Left ventricle myocardium inferior (tissue), 1 donor: ENCODE measurements around the gene RNF39. TPM values are rescaled to one million over a fixed set of nuclear protein-coding genes. Genes with fewer than 3 reads are reported as not detected.

Experiments used
- DNase-seq: peaks from one replicate; pipeline ENCODE4 v3.0.0-alpha.2; 2020
- H3K27ac ChIP-seq: fragments of 200-600 bp; replicated peaks from 2 replicates; pipeline ENCODE4 v1.8.0; 2021
- H3K27me3 ChIP-seq: fragments of 200-600 bp; 2 replicates; pipeline ENCODE4 v1.8.0; 2021; ENCODE audit warnings: low read depth
- H3K36me3 ChIP-seq: fragments of 200-600 bp; 2 replicates; pipeline ENCODE4 v1.8.0; 2021
- H3K4me1 ChIP-seq: fragments of 200-600 bp; 2 replicates; pipeline ENCODE4 v1.8.0; 2021
- H3K4me3 ChIP-seq: fragments of 200-600 bp; 2 replicates; pipeline ENCODE4 v1.8.0; 2021; ENCODE audit warnings: mild to moderate bottlenecking, moderate library complexity
- H3K9me3 ChIP-seq: fragments of 200-600 bp; replicated peaks from 2 replicates; pipeline ENCODE4 v1.8.0; 2021
- CTCF ChIP-seq: fragments of 200-600 bp; IDR thresholded peaks from 2 replicates; pipeline ENCODE4 v1.8.0; 2021; ENCODE audit warnings: antibody characterized with exemption, mild to moderate bottlenecking, borderline replicate concordance
- intact Hi-C: fragments of 100-400 bp; cut with micrococcal nuclease; formaldehyde crosslinking; loops from one replicate; pipeline ENCODE4 v1.11.0; 2022
- total RNA-seq: library from RNA; stranded (reverse); fragmentation: NEBNext Ultra II Directional; extraction: Animal tissue kit (Norgen Biotek cat#: 25700); gene quantifications from one replicate; pipeline ENCODE4 v1.2.1, GENCODE V29; 2021
- donor health status: DM: no; HTN: yes; CAD: no; lungs with severe emphysema.

RNF39 gene
- total RNA-seq, 1 donor from 2014 or later, result not detected

DNA sequence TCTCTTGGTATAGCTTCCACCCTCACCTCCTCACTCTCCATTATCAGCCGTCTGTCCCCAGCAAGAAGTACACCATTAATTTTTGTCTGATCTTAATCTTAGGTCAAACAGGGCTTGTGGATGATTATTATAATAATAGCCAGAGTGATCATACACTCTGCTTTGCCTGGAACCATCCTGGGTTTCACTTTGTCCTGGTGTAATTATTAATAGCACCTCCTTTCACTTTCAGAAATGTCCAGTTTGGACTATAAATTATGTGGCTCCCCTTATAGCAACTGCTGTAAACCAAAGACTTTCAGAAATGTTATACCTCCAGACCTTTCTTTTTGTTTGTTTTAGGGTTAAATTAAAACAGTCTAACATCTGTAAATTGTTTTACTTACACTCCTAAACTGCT is 38.3 kb upstream of the RNF39 start:
- H3K4me3 ChIP-seq, result no peak overlapping the region
- no peaks in the 10 kb centered on the region for H3K36me3 ChIP-seq
- H3K27ac ChIP-seq, result no peak overlapping the region
- intact Hi-C loops, result no loop called here
- no peaks in the 10 kb centered on the region for H3K4me1 ChIP-seq
- no peaks in the 10 kb centered on the region for H3K9me3 ChIP-seq
- H3K27me3 ChIP-seq, result peaks cover 91% of the 10 kb centered on the region
- no peak for DNase-seq
- no peak for TF ChIP-seq CTCF

DNA sequence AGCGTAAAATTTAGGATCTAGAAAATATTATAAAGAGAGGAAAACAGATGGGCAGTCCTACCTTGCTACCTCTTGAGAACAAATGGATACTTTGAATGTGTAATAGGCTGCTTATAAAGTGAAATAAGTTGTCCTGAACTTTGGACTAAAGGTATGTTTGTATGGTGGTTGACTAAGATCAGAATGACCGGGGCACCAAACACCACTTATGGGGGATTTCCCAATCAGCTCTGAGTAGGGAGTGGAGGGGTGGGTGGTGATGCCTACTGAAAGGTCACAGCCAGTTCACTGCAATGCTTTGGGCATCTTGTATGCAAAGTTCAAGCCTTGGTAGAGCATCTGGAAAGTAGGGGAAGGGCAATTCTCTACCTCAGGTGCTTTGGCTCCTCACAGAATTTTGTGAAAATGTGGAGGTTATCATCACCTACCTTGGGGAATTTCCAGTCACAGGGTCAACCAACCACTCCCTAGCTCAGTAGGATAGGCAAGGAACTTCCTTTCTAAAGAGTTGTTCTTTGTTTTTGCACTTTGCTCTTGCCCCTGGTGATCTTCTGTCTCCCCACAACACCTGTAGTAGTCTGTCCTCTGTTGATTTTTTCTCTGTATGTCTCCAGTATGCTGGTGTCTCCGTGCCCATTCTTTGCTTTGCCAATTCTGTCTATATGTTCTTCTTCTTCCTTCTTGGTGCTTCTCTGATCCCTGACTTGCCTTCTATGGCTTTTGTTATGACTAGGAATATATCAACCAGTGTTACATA is 37.6 kb upstream of the RNF39 start, which contains the start of gene TRIM31:
Gene TRIM31, minus strand, starts transcription at position 88 of the 757 bp plus-strand sequence. CDS start 285 bp downstream, outside the sequence.
- intact Hi-C loops, result no loop called here
- Histone ChIP-seq H3K4me3 (no peak within 1 kb of the TSS), H3K4me1 (no peaks in the 10 kb centered on the region), H3K9me3 (no peaks in the 10 kb centered on the region), H3K27ac (no peak within 1 kb of the TSS), H3K36me3 (no peaks in the 10 kb centered on the region), H3K27me3 (peaks cover 98% of the 10 kb centered on the region)
- no peak for TF ChIP-seq CTCF
- no peak for DNase-seq

GRCh38 chr6:30112402-30112994 is 36.9 kb upstream of the RNF39 start:
- no peaks in the 10 kb centered on the region for H3K4me1 ChIP-seq
- H3K27ac ChIP-seq, result no peak overlapping the region
- no peak overlapping the region for H3K4me3 ChIP-seq
- H3K27me3 ChIP-seq, result peaks cover 98% of the 10 kb centered on the region
- DNase-seq, result no peak
- H3K36me3 ChIP-seq, result no peaks in the 10 kb centered on the region
- TF ChIP-seq CTCF, result no peak
- intact Hi-C loops, result no loop called here
- no peaks in the 10 kb centered on the region for H3K9me3 ChIP-seq

DNA sequence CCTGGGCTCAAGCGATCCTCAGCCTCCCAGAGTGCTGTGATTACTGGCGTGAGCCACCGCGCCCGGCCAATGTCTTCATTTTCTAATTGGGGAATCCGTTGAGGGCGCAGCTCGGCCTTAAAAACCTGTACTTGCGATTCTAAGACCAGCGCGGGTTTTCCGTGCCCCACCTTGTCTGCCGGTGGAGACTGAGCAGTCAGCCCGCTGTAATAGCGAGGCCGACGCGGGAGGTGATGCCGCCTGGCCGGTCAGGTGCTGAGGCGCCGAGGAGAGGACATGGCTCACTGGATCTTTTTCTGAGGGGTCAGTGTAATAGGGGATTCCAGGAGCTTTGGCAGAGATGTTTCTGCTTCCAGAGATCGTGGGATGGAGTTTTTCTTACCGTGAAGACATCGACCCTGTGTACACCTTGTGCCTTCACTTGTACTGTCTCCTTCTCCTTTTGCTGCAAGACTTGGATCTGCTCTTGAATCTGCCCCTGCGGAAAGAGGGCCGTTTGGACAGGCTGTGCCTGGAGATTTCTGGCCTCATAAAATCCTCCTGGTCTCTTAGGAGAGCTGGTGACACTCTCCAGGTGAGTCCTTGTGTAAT is 35.8 kb upstream of the RNF39 start:
- Histone ChIP-seq H3K4me3 (no peak overlapping the region), H3K36me3 (no peaks in the 10 kb centered on the region), H3K27ac (no peak overlapping the region), H3K27me3 (peaks cover 98% of the 10 kb centered on the region), H3K4me1 (no peaks in the 10 kb centered on the region), H3K9me3 (no peaks in the 10 kb centered on the region)
- DNase-seq, result no peak
- no peak for TF ChIP-seq CTCF
- intact Hi-C loops, result no loop called here

DNA sequence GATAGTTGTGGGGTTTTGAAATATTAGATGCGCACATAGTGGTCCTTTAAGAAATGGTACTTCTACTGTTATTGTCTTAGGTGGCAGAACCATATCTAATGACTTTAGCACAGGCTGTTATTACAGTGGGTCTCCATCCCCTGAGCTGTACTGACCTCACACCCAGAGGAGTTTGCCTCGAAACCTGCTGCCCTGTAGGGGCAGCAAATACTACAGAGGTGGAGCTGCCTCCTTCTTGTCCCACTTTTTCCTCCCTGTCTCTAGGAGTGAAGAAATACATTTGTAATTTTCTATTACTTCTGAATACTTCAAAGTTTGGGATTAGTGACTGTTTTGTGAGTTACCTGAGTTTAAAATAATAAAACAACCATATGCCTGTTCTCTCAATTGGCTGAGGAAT is 29.1 kb upstream of the RNF39 start:
- DNase-seq, result no peak
- Histone ChIP-seq H3K27ac (no peak overlapping the region), H3K4me3 (no peak overlapping the region), H3K36me3 (no peaks in the 10 kb centered on the region), H3K9me3 (no peaks in the 10 kb centered on the region), H3K4me1 (peaks cover 36% of the 10 kb centered on the region), H3K27me3 (peaks cover 69% of the 10 kb centered on the region)
- intact Hi-C loops, result no loop called here
- TF ChIP-seq CTCF, result no peak
